SJCRH30 (cell line): ENCODE measurements around the gene CYP19A1. TPM values are rescaled to one million over a fixed set of nuclear protein-coding genes. Genes with fewer than 3 reads are reported as not detected.
A peak's percentile ranks its signal among the peaks of the same experiment; 100 is the strongest.
"Not testable (repeated sequence)": the region's sequence is repeated elsewhere in the genome, so short reads cannot be mapped to it uniquely, and the experiment has no call there.

Experiments used
- DNase-seq, 2 experiments: peaks; one replicate each; pipeline ENCODE4 v3.0.0-alpha.2; 2015 to 2020
- H3K27ac ChIP-seq: fragments of 250-450 bp; sonication (Bioruptor Pico); 2 replicates; pipeline ENCODE4 v1.5.1; 2020; ENCODE audit warnings: mild to moderate bottlenecking, moderate library complexity
- H3K27me3 ChIP-seq: fragments of 250-450 bp; sonication (Bioruptor Pico); 2 replicates; pipeline ENCODE4 v1.5.1; 2020; ENCODE audit warnings: mild to moderate bottlenecking, moderate library complexity
- H3K36me3 ChIP-seq: fragments of 250-450 bp; sonication (Bioruptor Pico); 2 replicates; pipeline ENCODE4 v1.5.1; 2020; ENCODE audit warnings: mild to moderate bottlenecking, moderate library complexity
- H3K4me1 ChIP-seq: fragments of 250-450 bp; sonication (Bioruptor Pico); 2 replicates; pipeline ENCODE4 v1.5.1; 2020; ENCODE audit warnings: mild to moderate bottlenecking, moderate library complexity
- H3K4me3 ChIP-seq: fragments of 250-450 bp; sonication (Bioruptor Pico); 2 replicates; pipeline ENCODE4 v1.5.1; 2020; ENCODE audit warnings: mild to moderate bottlenecking, moderate library complexity
- H3K9me3 ChIP-seq: fragments of 250-450 bp; sonication (Bioruptor Pico); replicated peaks from 2 replicates; pipeline ENCODE4 v1.5.1; 2020; ENCODE audit warnings: mild to moderate bottlenecking, moderate library complexity
- total RNA-seq: library from RNA; depleted of rRNA; stranded (reverse); fragments of >200 nt; shearing (Covaris generic); gene quantifications from 2 replicates; pipeline ENCODE4 v1.2.3, GENCODE V29; 2014

The CYP19A1 gene
- total RNA-seq, 1 experiment from 2014 or later: not detected

GRCh38 chr15:51307325-51307724 is 31.1 kb downstream of the CYP19A1 start:
- Histone ChIP-seq H3K27me3 (no peaks in the 10 kb centered on the region), H3K4me3 (no peak overlapping the region), H3K27ac (no peak overlapping the region), H3K36me3 (no peaks in the 10 kb centered on the region), H3K4me1 (no peaks in the 10 kb centered on the region), H3K9me3 (no peaks in the 10 kb centered on the region)
- DNase-seq: no peak

- H3K4me3 ChIP-seq: no peak overlapping the region
- no peaks in the 10 kb centered on the region for H3K27me3 ChIP-seq
- H3K27ac ChIP-seq: no peak overlapping the region
- peaks cover 20% of the 10 kb centered on the region for H3K4me1 ChIP-seq
- DNase-seq: no peak
- H3K36me3 ChIP-seq: no peaks in the 10 kb centered on the region
- no peaks in the 10 kb centered on the region for H3K9me3 ChIP-seq
These were observed 34.9 kb downstream of the CYP19A1 start for GRCh38 chr15:51303462-51303980.

- no peak for DNase-seq
- H3K9me3 ChIP-seq: no peaks in the 10 kb centered on the region
- H3K27me3 ChIP-seq: no peaks in the 10 kb centered on the region
- H3K4me3 ChIP-seq: no peak overlapping the region
- no peak overlapping the region for H3K27ac ChIP-seq
- peaks cover 24% of the 10 kb centered on the region for H3K4me1 ChIP-seq
- H3K36me3 ChIP-seq: no peaks in the 10 kb centered on the region
These were observed 35.9 kb downstream of the CYP19A1 start for GRCh38 chr15:51302480-51302879.

- no peak overlapping the region for H3K4me3 ChIP-seq
- peak overlapping the region; percentile 81 for H3K27ac ChIP-seq
- peak; percentile 68 to 82 for DNase-seq
- H3K4me1 ChIP-seq: peaks cover 24% of the 10 kb centered on the region
- no peaks in the 10 kb centered on the region for H3K9me3 ChIP-seq
- no peaks in the 10 kb centered on the region for H3K36me3 ChIP-seq
- no peaks in the 10 kb centered on the region for H3K27me3 ChIP-seq
These were observed 39.0 kb downstream of the CYP19A1 start for GRCh38 chr15:51299187-51300015.

- no peaks in the 10 kb centered on the region for H3K36me3 ChIP-seq
- peak overlapping the region; percentile 81 for H3K27ac ChIP-seq
- DNase-seq: peak in 1 of 2 experiments; percentile 8
- H3K9me3 ChIP-seq: no peaks in the 10 kb centered on the region
- H3K27me3 ChIP-seq: no peaks in the 10 kb centered on the region
- peaks cover 24% of the 10 kb centered on the region for H3K4me1 ChIP-seq
- H3K4me3 ChIP-seq: no peak overlapping the region
These were observed 39.8 kb downstream of the CYP19A1 start for GRCh38 chr15:51298620-51299019.

- no peak for DNase-seq
- no peaks in the 10 kb centered on the region for H3K27me3 ChIP-seq
- no peak overlapping the region for H3K27ac ChIP-seq
- H3K4me3 ChIP-seq: no peak overlapping the region
- H3K9me3 ChIP-seq: no peaks in the 10 kb centered on the region
- no peaks in the 10 kb centered on the region for H3K36me3 ChIP-seq
- no peaks in the 10 kb centered on the region for H3K4me1 ChIP-seq
These were observed 47.7 kb downstream of the CYP19A1 start for GRCh38 chr15:51290720-51291119.

- Histone ChIP-seq H3K4me3 (no peak overlapping the region), H3K27me3 (no peaks in the 10 kb centered on the region), H3K36me3 (no peaks in the 10 kb centered on the region), H3K27ac (no peak overlapping the region), H3K9me3 (no peaks in the 10 kb centered on the region), H3K4me1 (no peaks in the 10 kb centered on the region)
- no peak for DNase-seq
These were observed 49.1 kb downstream of the CYP19A1 start for GRCh38 chr15:51289290-51289689.

GRCh38 chr15:51288143-51289065 is 50.0 kb downstream of the CYP19A1 start:
- Histone ChIP-seq H3K27ac (no peak overlapping the region), H3K4me1 (no peaks in the 10 kb centered on the region), H3K36me3 (no peaks in the 10 kb centered on the region), H3K9me3 (no peaks in the 10 kb centered on the region), H3K27me3 (no peaks in the 10 kb centered on the region), H3K4me3 (no peak overlapping the region)
- no peak for DNase-seq

GRCh38 chr15:51286816-51287215 is 51.6 kb downstream of the CYP19A1 start:
- Histone ChIP-seq H3K27me3 (no peaks in the 10 kb centered on the region), H3K27ac (no peak overlapping the region), H3K36me3 (no peaks in the 10 kb centered on the region), H3K4me1 (peaks cover 8% of the 10 kb centered on the region), H3K4me3 (no peak overlapping the region), H3K9me3 (no peaks in the 10 kb centered on the region)
- no peak for DNase-seq

GRCh38 chr15:51285399-51285798 is 53.0 kb downstream of the CYP19A1 start:
- H3K4me3 ChIP-seq: no peak overlapping the region
- no peak overlapping the region for H3K27ac ChIP-seq
- no peaks in the 10 kb centered on the region for H3K36me3 ChIP-seq
- no peaks in the 10 kb centered on the region for H3K27me3 ChIP-seq
- H3K4me1 ChIP-seq: peaks cover 12% of the 10 kb centered on the region
- no peak for DNase-seq
- no peaks in the 10 kb centered on the region for H3K9me3 ChIP-seq

- DNase-seq: no peak
- H3K36me3 ChIP-seq: no peaks in the 10 kb centered on the region
- H3K27me3 ChIP-seq: no peaks in the 10 kb centered on the region
- H3K4me3 ChIP-seq: no peak overlapping the region
- no peaks in the 10 kb centered on the region for H3K9me3 ChIP-seq
- no peak overlapping the region for H3K27ac ChIP-seq
- H3K4me1 ChIP-seq: peaks cover 12% of the 10 kb centered on the region
These were observed 53.5 kb downstream of the CYP19A1 start for GRCh38 chr15:51284871-51285270.

GRCh38 chr15:51283026-51283425 is 55.4 kb downstream of the CYP19A1 start:
- Histone ChIP-seq H3K9me3 (no peaks in the 10 kb centered on the region), H3K4me1 (peaks cover 12% of the 10 kb centered on the region), H3K27ac (no peak overlapping the region), H3K36me3 (no peaks in the 10 kb centered on the region), H3K4me3 (no peak overlapping the region), H3K27me3 (no peaks in the 10 kb centered on the region)
- no peak for DNase-seq

GRCh38 chr15:51282241-51282640 is 56.2 kb downstream of the CYP19A1 start:
- H3K4me1 ChIP-seq: peaks cover 12% of the 10 kb centered on the region
- H3K27ac ChIP-seq: peak overlapping the region; percentile 39
- H3K9me3 ChIP-seq, H3K4me3 ChIP-seq, H3K27me3 ChIP-seq, H3K36me3 ChIP-seq: not testable (repeated sequence)
- peak in 1 of 2 experiments; percentile 34 for DNase-seq

GRCh38 chr15:51281368-51281967 is 56.9 kb downstream of the CYP19A1 start:
- DNase-seq: peak; percentile 68 to 80

More at GRCh38 chr15:51281368-51281967, 56.9 kb downstream of the CYP19A1 start:
- Histone ChIP-seq H3K4me1 (peaks cover 12% of the 10 kb centered on the region), H3K4me3 (no peak overlapping the region), H3K27me3 (no peaks in the 10 kb centered on the region), H3K9me3 (no peaks in the 10 kb centered on the region), H3K36me3 (no peaks in the 10 kb centered on the region), H3K27ac (peak overlapping the region; percentile 39)
